ENCODE measurements around the gene ARHGAP21. TPM values are rescaled to one million over a fixed set of nuclear protein-coding genes. Genes with fewer than 3 reads are reported as not detected.

The ARHGAP21 gene
- total and polyA plus RNA-seq, 5 experiments from 2014 or later, result 1.7 to 49.6 (median 7.0) TPM

DNA sequence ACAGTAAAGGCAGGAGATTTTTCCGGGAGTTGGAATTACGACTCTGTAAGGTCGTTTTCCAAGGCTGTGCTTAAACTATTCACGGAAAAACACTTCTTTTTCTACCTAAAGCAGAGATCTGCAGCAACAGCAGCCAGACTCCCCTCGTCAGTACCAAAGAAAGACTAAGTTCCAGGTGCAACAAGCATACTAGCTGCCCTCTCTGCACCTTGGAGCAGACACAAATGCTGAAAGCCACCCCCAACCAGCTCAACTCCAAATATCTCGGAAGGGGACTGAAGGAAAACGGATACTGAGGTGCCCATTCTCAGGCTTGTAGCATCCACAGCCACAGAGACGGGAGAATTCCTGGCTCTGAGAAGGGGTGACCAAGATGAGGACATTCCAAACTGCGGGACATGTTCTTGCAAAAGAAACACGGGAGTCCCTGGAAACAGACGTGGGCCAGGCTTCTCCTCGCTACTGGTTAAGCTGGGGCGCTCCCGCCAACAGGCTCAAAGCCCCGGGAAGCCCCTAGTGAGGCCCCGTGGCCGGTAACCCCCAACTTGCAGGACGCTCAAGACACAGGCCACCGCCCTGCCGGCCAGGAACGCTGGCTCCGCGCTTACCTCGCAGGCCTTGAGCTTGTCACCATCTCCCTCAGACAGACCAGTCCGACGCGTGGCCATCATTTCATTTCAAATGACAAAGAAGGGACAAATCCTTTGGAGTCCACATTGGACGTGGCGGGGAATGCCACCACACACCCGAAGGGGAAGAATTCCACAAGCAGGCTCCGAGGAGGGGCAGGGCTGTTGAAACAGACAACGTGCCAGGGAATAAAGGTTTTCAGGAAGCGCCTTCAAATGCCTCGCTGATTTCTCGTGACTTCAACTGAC, 2.2 kb downstream of the ARHGAP21 start:
- no peaks in the 10 kb centered on the region for H3K27me3 Mint-ChIP-seq
- DNase-seq (peak in 1 of 10 donors; percentile 63), ATAC-seq (no peak)

DNA sequence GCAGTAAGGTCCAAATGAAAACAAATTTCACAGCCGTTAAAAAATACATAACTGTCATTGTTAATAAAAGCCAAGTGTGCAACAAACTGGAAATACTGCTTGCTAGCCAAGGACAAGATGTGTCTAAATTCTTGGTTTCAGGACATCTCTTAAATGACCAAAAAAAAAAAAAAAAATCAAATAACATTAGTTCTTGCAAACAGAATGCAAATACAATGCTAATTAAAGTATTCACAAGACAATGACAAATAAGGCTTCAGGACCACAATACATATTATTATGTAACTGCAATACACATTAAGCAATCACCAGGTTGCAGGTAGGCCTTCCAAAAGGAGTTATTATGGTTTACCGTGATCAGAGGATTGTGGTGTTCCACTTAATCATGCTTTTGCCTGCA, 3.6 kb downstream of the ARHGAP21 start:
- POLR2A ChIA-PET, result no interaction called here
- Mint-ChIP-seq H3K4me3 (no peak overlapping the region), H3K4me1 (peaks cover 5 to 28% (median 17%) of the 10 kb centered on the region in 4 donors), H3K27ac (no peak overlapping the region), H3K27me3 (no peaks in the 10 kb centered on the region), H3K36me3 (no peaks in the 10 kb centered on the region), H3K9me3 (no peaks in the 10 kb centered on the region)
- no peak for ATAC-seq
- DNase-seq, result no peak

More for the DNA sequence above, 2.2 kb downstream of the ARHGAP21 start:
- Mint-ChIP-seq H3K4me3 (peak overlapping the region; percentile 81 to 98 (median 90)), H3K36me3 (no peaks in the 10 kb centered on the region), H3K4me1 (peaks cover 5 to 28% (median 17%) of the 10 kb centered on the region in 4 donors), H3K27ac (peak overlapping the region in 6 of 10 donors; percentile 28 to 97 (median 82)), H3K9me3 (no peaks in the 10 kb centered on the region)
- POLR2A ChIA-PET, result interaction anchor here (0.6 kb wide), 1 partner anchor 231 kb away, joined by 3 read pairs; the partner anchor contains the start of gene PRTFDC1

GRCh38 chr10:24718031-24718855, 5.4 kb downstream of the ARHGAP21 start:
- ATAC-seq (no peak), DNase-seq (no peak)
- POLR2A ChIA-PET, result no interaction called here
- Mint-ChIP-seq H3K4me1 (peaks cover 3 to 24% (median 14%) of the 10 kb centered on the region in 4 donors), H3K36me3 (no peaks in the 10 kb centered on the region), H3K9me3 (no peaks in the 10 kb centered on the region), H3K27me3 (no peaks in the 10 kb centered on the region), H3K4me3 (no peak overlapping the region), H3K27ac (no peak overlapping the region)

DNA sequence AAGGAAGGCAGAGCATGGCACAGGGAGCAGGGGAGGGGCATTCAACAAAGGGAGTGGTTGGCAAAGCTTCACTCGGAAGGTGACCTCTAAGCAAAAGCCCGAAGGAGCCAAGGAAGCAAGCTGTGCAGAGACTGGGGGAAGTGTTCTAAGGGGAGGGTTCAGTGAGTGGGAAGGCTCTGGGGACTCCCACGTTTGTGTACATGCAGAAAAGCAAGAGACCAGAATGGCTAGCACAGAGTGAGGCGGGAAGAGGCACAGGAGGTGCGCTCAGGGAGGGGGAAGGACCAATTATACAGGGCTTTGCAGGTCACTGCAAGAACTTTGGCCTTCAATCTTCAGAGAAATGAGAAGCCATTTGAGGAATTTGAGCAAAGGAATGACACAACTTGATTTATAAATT, 7.4 kb downstream of the ARHGAP21 start:
- H3K36me3 Mint-ChIP-seq, result peaks cover 0 to 1% (median 0%) of the 10 kb centered on the region in 3 donors
- no peak overlapping the region for H3K4me3 Mint-ChIP-seq
- H3K27me3 Mint-ChIP-seq, result peaks cover 0 to 2% (median 0%) of the 10 kb centered on the region in 5 donors
- POLR2A ChIA-PET, result no interaction called here
- H3K4me1 Mint-ChIP-seq, result peaks cover 3 to 14% (median 8%) of the 10 kb centered on the region in 4 donors
- ATAC-seq (no peak), DNase-seq (no peak)
- H3K9me3 Mint-ChIP-seq, result no peaks in the 10 kb centered on the region
- no peak overlapping the region for H3K27ac Mint-ChIP-seq

- no peaks in the 10 kb centered on the region for H3K9me3 Mint-ChIP-seq
- POLR2A ChIA-PET, result no interaction called here
- peaks cover 0 to 1% (median 0%) of the 10 kb centered on the region in 3 donors for H3K36me3 Mint-ChIP-seq
- H3K27me3 Mint-ChIP-seq, result peaks cover 0 to 2% (median 0%) of the 10 kb centered on the region in 5 donors
- ATAC-seq (no peak), DNase-seq (no peak)
- H3K4me3 Mint-ChIP-seq, result no peak overlapping the region
- H3K4me1 Mint-ChIP-seq, result peaks cover 0 to 5% (median 1%) of the 10 kb centered on the region in 4 donors
- H3K27ac Mint-ChIP-seq, result no peak overlapping the region
These were observed 8.4 kb downstream of the ARHGAP21 start for GRCh38 chr10:24715246-24715769.

DNA sequence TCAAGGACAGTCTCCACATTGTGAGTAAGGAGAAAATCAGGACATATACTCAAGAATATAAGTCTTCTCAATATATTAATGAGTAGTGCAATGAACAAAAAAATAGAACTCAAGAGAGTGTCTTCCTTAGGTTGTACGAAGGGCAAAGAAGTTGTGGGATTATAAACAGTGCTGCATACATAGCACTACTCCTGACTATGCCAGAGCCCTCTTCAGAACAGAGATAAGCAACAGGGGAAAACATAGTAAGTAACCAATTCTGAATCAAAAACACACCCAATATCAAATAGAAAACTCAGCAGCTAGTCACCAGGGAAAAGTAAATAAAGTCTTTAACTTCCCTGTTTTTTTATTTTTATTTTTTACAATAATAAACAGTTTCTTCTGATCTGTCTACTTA, 10.6 kb downstream of the ARHGAP21 start:
- Mint-ChIP-seq H3K36me3 (peaks cover 0 to 1% (median 0%) of the 10 kb centered on the region in 3 donors), H3K27me3 (peaks cover 0 to 2% (median 0%) of the 10 kb centered on the region in 5 donors), H3K4me3 (no peak overlapping the region), H3K9me3 (no peaks in the 10 kb centered on the region), H3K27ac (no peak overlapping the region), H3K4me1 (peaks cover 0 to 1% (median under 1%) of the 10 kb centered on the region in 4 donors)
- ATAC-seq (no peak), DNase-seq (no peak)
- POLR2A ChIA-PET, result interaction anchor here (0.7 kb wide), 1 partner anchor 161 kb away, joined by 3 read pairs; no protein-coding TSS in a partner anchor

DNA sequence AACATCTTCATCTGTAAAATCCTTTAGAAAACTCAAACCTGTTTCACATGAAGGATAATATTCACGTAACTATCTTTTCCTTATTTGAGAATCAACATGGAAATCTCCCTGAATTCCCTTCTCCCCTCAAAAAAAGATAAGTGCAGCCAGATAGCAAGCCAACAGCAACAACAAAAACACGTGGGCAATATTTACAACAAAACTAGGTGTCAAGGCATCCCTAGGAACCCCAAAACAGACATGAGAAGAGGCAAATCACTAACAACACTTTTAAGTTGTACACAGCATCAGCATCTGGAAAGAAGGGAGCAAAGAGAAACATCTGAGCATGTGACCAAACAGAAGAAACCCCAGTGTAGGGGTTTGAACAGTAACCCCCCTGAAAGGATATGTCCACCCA, 12.2 kb downstream of the ARHGAP21 start:
- Mint-ChIP-seq H3K36me3 (peaks cover 0 to 1% (median 0%) of the 10 kb centered on the region in 3 donors), H3K27ac (no peak overlapping the region)

DNA sequence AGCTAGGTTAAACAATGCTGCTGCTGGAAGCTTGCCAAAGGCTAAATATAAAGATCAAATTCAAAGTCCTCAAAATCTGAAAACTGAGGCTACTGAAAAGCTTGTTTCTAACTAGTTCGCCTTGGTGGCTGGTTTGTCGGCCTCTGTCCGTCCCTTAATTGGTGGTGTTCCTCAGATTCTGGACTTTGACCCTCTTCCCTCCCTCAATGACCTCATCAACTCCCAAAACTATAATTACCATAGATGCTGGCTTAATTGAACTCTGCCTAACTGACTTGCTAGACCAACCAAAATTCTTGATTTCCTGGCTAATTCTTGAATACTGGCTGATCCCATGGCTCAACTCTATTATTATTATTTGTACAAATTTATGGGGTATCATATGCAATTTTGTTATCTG, 15.6 kb downstream of the ARHGAP21 start:
- Mint-ChIP-seq H3K4me3 (no peak overlapping the region), H3K36me3 (peaks cover 0 to 1% (median 0%) of the 10 kb centered on the region in 3 donors), H3K27ac (no peak overlapping the region), H3K4me1 (peaks cover 0 to 3% (median under 1%) of the 10 kb centered on the region in 4 donors), H3K27me3 (peaks cover 0 to 2% (median 0%) of the 10 kb centered on the region in 5 donors), H3K9me3 (no peaks in the 10 kb centered on the region)
- no peak for DNase-seq
- no peak for ATAC-seq
- POLR2A ChIA-PET, result no interaction called here

More for the DNA sequence above, 12.2 kb downstream of the ARHGAP21 start:
- peaks cover 0 to 2% (median 0%) of the 10 kb centered on the region in 5 donors for H3K27me3 Mint-ChIP-seq
- ATAC-seq (no peak), DNase-seq (no peak)
- POLR2A ChIA-PET, result no interaction called here
- no peak overlapping the region for H3K4me3 Mint-ChIP-seq
- H3K4me1 Mint-ChIP-seq, result peaks cover 0 to 1% (median under 1%) of the 10 kb centered on the region in 4 donors
- no peaks in the 10 kb centered on the region for H3K9me3 Mint-ChIP-seq

DNA sequence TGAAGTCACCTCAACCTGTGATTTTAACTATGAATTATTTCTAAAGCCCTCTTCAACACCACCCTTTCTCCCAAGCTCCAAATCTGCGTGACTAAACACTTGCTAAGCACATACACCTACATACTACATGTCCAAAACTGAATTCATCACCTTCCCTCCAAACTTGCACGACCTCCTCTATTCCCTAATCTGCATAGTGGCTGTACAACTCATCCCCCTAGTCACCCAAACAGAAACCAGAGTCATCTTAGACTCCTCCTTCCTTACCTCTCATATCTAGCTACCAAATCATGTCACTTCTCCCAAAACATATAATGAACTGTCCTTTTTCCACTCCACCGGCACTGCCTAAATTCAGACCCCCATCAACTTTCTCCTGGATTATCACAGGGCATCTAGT, 16.2 kb downstream of the ARHGAP21 start:
- Mint-ChIP-seq H3K27me3 (peaks cover 0 to 2% (median 0%) of the 10 kb centered on the region in 5 donors), H3K4me3 (no peak overlapping the region), H3K36me3 (peaks cover 0 to 1% (median 0%) of the 10 kb centered on the region in 3 donors), H3K4me1 (peaks cover 0 to 3% (median under 1%) of the 10 kb centered on the region in 4 donors), H3K27ac (no peak overlapping the region), H3K9me3 (no peaks in the 10 kb centered on the region)
- ATAC-seq (no peak), DNase-seq (no peak)
- POLR2A ChIA-PET, result no interaction called here

- DNase-seq (peak in 2 of 10 donors; percentile 22 to 32), ATAC-seq (peak; percentile 90 to 91)
- Mint-ChIP-seq H3K4me1 (peaks cover 3 to 4% (median 3%) of the 10 kb centered on the region in 4 donors), H3K9me3 (no peaks in the 10 kb centered on the region), H3K36me3 (peaks cover 0 to 1% (median 0%) of the 10 kb centered on the region in 3 donors), H3K27ac (peak overlapping the region in 1 of 10 donors; percentile 17), H3K27me3 (peaks cover 0 to 2% (median 0%) of the 10 kb centered on the region in 5 donors), H3K4me3 (no peak overlapping the region)
- POLR2A ChIA-PET, result interaction anchor here (0.8 to 1.4 kb wide), 2 partner anchors 16 to 245 kb away, joined by 3 to 4 read pairs; partner anchors contain the start of gene PRTFDC1
These were observed 17.1 kb downstream of the ARHGAP21 start for GRCh38 chr10:24706479-24707118.

DNA sequence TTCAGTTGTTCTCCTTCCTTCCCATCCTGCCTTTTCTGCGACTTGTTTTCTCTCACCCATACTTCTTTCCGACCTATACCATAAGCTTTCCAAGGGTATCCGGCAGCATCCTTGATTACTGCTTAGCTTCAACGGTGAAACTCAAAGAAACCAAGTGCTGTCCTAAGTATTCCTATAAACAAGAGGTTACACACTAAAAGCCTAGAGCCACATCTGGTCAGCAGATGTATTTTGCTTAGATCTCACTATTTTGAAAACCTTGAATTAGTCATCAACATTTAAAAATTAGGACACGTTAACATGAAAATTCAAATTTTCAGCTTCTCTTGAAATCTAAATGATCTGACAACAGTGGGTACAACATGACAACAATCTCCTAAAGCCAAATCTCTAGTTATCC, 20.0 kb downstream of the ARHGAP21 start:
- H3K27me3 Mint-ChIP-seq, result no peaks in the 10 kb centered on the region
- ATAC-seq (no peak), DNase-seq (no peak)
- H3K4me1 Mint-ChIP-seq, result peaks cover 3 to 9% (median 8%) of the 10 kb centered on the region in 4 donors
- H3K9me3 Mint-ChIP-seq, result no peaks in the 10 kb centered on the region
- no peak overlapping the region for H3K4me3 Mint-ChIP-seq
- H3K27ac Mint-ChIP-seq, result no peak overlapping the region
- POLR2A ChIA-PET, result no interaction called here
- H3K36me3 Mint-ChIP-seq, result no peaks in the 10 kb centered on the region

GRCh38 chr10:24701447-24701846, 22.2 kb downstream of the ARHGAP21 start:
- Mint-ChIP-seq H3K9me3 (no peaks in the 10 kb centered on the region), H3K4me3 (no peak overlapping the region), H3K36me3 (no peaks in the 10 kb centered on the region), H3K4me1 (peaks cover 3 to 10% (median 8%) of the 10 kb centered on the region in 4 donors), H3K27ac (peak overlapping the region in 1 of 10 donors; percentile 90), H3K27me3 (no peaks in the 10 kb centered on the region)
- ATAC-seq (no peak), DNase-seq (no peak)
- POLR2A ChIA-PET, result no interaction called here
